GM12864 (cell line): ENCODE results near the gene NDUFS1.
"Not testable (repeated sequence)": the region's sequence is repeated elsewhere in the genome, so short reads cannot be mapped to it uniquely, and the experiment has no call there.

Source experiments
- DNase-seq: peaks from one replicate; pipeline ENCODE4 v3.0.0-alpha.2; 2011; ENCODE audit warnings: low read depth
- H3K4me3 ChIP-seq: 2 replicates; pipeline ENCODE4 v1.5.1; 2011; ENCODE audit warnings: mild to moderate bottlenecking, low read depth, low read length, control low read depth
- TF ChIP-seq, protein P1 (sequence below): IDR thresholded peaks from 2 replicates; pipeline ENCODE4 v1.5.1; 2011; ENCODE audit warnings: low read depth, mild to moderate bottlenecking, moderate library complexity, low read length, control low read depth, inconsistent platforms; ENCODE audit errors: missing control alignments

NDUFS1 gene

GRCh38 chr2:206115026-206115578 lies 44.1 kb downstream of the NDUFS1 start:
- TF ChIP-seq, protein P1, sequence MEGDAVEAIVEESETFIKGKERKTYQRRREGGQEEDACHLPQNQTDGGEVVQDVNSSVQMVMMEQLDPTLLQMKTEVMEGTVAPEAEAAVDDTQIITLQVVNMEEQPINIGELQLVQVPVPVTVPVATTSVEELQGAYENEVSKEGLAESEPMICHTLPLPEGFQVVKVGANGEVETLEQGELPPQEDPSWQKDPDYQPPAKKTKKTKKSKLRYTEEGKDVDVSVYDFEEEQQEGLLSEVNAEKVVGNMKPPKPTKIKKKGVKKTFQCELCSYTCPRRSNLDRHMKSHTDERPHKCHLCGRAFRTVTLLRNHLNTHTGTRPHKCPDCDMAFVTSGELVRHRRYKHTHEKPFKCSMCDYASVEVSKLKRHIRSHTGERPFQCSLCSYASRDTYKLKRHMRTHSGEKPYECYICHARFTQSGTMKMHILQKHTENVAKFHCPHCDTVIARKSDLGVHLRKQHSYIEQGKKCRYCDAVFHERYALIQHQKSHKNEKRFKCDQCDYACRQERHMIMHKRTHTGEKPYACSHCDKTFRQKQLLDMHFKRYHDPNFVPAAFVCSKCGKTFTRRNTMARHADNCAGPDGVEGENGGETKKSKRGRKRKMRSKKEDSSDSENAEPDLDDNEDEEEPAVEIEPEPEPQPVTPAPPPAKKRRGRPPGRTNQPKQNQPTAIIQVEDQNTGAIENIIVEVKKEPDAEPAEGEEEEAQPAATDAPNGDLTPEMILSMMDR = no peak
- no peak for DNase-seq
- no peak overlapping the region for H3K4me3 ChIP-seq

DNA sequence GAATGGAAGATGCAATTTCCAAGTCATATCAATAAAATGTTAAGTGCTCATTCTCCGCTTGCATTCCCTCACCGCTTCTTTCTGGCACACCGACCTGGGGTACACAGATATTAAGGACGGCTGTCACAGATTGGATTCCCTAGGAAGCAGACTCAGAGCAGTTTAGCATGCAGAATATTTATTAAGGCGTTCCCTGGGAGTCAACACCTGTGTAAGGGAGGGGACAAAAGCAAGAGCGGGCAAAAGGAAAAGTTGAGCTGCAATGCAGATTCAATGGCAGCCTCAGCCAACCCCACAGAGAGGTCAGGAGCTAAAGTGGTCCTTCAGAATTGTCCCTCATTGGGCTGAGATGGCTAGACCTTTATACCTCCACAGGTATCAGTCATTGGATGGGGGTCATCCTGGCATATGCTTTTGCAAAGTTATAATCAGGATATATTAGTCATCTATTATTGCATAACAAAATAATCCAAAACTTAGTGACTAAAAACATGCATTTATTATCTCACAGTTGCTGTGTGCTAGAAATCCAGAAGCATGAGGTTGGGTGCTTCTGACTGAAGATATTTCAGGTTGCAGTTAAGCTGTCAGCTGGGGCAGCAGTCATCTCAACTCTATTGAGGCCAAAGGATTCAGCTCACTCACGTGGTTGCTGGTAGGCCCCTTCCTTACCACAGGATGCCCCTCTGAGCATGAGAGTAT lies 46.2 kb downstream of the NDUFS1 start:
- no peak overlapping the region for H3K4me3 ChIP-seq
- DNase-seq = no peak
- TF ChIP-seq, protein P1 = no peak

- TF ChIP-seq, protein P1 = no peak
- H3K4me3 ChIP-seq = no peak overlapping the region
- DNase-seq = no peak
These were observed 47.1 kb downstream of the NDUFS1 start for GRCh38 chr2:206112108-206112507.

GRCh38 chr2:206108713-206109112 lies 50.5 kb downstream of the NDUFS1 start:
- TF ChIP-seq, protein P1 = no peak
- no peak for DNase-seq
- no peak overlapping the region for H3K4me3 ChIP-seq

- DNase-seq = no peak
- H3K4me3 ChIP-seq = no peak overlapping the region
- TF ChIP-seq, protein P1 = no peak
These were observed 53.7 kb downstream of the NDUFS1 start for GRCh38 chr2:206105541-206105940.

DNA sequence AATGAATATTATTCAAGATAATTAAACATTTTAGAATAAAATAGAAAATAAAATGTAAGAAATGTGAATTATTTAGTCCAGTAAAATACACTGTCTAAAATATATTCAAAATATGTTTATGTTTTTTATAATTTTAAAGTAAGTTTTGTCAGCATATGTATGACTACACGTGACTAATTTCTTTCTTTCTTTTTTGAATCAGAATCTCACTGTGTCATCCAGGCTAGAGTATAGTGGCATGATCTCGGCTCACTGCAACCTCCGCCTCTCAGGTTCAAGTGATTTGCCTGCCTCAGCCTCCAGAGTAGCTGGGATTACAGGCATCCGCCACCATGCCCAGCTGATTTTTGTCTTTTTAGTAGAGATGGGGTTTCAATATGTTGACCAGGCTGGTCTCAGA lies 54.2 kb downstream of the NDUFS1 start:
- TF ChIP-seq, protein P1 = no peak
- no peak for DNase-seq
- no peak overlapping the region for H3K4me3 ChIP-seq

GRCh38 chr2:206098872-206099271 lies 60.4 kb downstream of the NDUFS1 start:
- H3K4me3 ChIP-seq, DNase-seq: not testable (repeated sequence)
